GM18526 (cell line): Measurements from ENCODE around the gene VEGFA.

Experiments used
- POLR2A ChIP-seq: IDR thresholded peaks from 3 replicates; pipeline ENCODE4 v1.6.1; 2011; ENCODE audit not compliant: insufficient read length; ENCODE audit errors: extremely low read depth

VEGFA gene

GRCh38 chr6:43772681-43773049 is 2.7 kb downstream of the VEGFA start:
- TF ChIP-seq POLR2A, result no peak

- TF ChIP-seq POLR2A, result no peak
These were observed 3.3 kb downstream of the VEGFA start for GRCh38 chr6:43773050-43773979.

- TF ChIP-seq POLR2A, result no peak
These were observed 4.2 kb downstream of the VEGFA start for GRCh38 chr6:43773980-43774775.

GRCh38 chr6:43774776-43775534 is 4.9 kb downstream of the VEGFA start:
- no peak for TF ChIP-seq POLR2A

- TF ChIP-seq POLR2A, result no peak
These were observed 5.5 kb downstream of the VEGFA start for GRCh38 chr6:43775535-43775885.

- TF ChIP-seq POLR2A, result no peak
These were observed 6.2 kb downstream of the VEGFA start for GRCh38 chr6:43776115-43776798.

- no peak for TF ChIP-seq POLR2A
These were observed 7.1 kb downstream of the VEGFA start for GRCh38 chr6:43776799-43777776.

- no peak for TF ChIP-seq POLR2A
These were observed 8.3 kb downstream of the VEGFA start for GRCh38 chr6:43778131-43778855.

GRCh38 chr6:43778976-43779851 is 9.2 kb downstream of the VEGFA start:
- TF ChIP-seq POLR2A, result no peak

- no peak for TF ChIP-seq POLR2A
These were observed 9.8 kb downstream of the VEGFA start for GRCh38 chr6:43779852-43780236.

GRCh38 chr6:43780293-43780692 is 10.3 kb downstream of the VEGFA start:
- TF ChIP-seq POLR2A, result no peak
